Ascending aorta (tissue), 2 donors: ENCODE measurements around the gene MYO1F. TPM values are rescaled to one million over a fixed set of nuclear protein-coding genes. Genes with fewer than 3 reads are reported as not detected.

Experiments used
- DNase-seq, 2 donors: peaks; one replicate each; pipeline ENCODE4 v3.0.0-alpha.2; 2019; ENCODE audit warnings: low spot score in 2 of 2
- H3K27ac ChIP-seq, 2 donors: fragments of 200-600 bp; sonication (generic); one replicate each; pipeline ENCODE4 v1.5.1; 2016 to 2017; ENCODE audit warnings: mild to moderate bottlenecking in 1 of 2
- H3K27me3 ChIP-seq: fragments of 200-600 bp; sonication (generic); one replicate; pipeline ENCODE4 v1.5.1; 2017
- H3K36me3 ChIP-seq, 2 donors: fragments of 200-600 bp; sonication (generic); one replicate each; pipeline ENCODE4 v1.5.1; 2016
- H3K4me1 ChIP-seq, 2 donors: fragments of 200-600 bp; sonication (generic); one replicate each; pipeline ENCODE4 v1.5.1; 2016 to 2017; ENCODE audit warnings: mild to moderate bottlenecking in 1 of 2
- H3K4me3 ChIP-seq, 2 donors: fragments of 200-600 bp; sonication (generic); one replicate each; pipeline ENCODE4 v1.5.1; 2016 to 2017; ENCODE audit warnings: mild to moderate bottlenecking in 1 of 2
- H3K9me3 ChIP-seq, 2 donors: fragments of 200-600 bp; sonication (generic); one replicate each; pipeline ENCODE4 v1.5.1; 2016
- CTCF ChIP-seq, 3 experiments: fragments of 200-600 bp in 2 of 3; fragments of 450-650 bp in 1 of 3; sonication (generic) in 2 of 3; IDR thresholded peaks; one replicate each; pipeline ENCODE4 v1.5.1; 2016 to 2019; ENCODE audit warnings: antibody characterized with exemption in 3 of 3, mild to moderate bottlenecking in 1 of 3, moderate library complexity in 1 of 3
- intact Hi-C: fragments of 100-400 bp; cut with DNase I; formaldehyde crosslinking; loops from one replicate; pipeline ENCODE4 v1.15.1; 2023
- total RNA-seq: library from RNA; depleted of rRNA; stranded (reverse); fragments of >200 nt; gene quantifications from one replicate; pipeline ENCODE4 v1.1.0, GENCODE V29; 2016

MYO1F gene
- total RNA-seq, 1 donor from 2014 or later: 5.0 TPM

- TF ChIP-seq CTCF (IDR thresholded peaks at IDR 0.05): no peak
- Histone ChIP-seq H3K4me3 (no peak overlapping the region), H3K27me3 (no peaks in the 10 kb centered on the region), H3K36me3 (peaks cover 51 to 72% of the 10 kb centered on the region in 2 donors), H3K9me3 (no peaks in the 10 kb centered on the region), H3K27ac (peak overlapping the region in 1 of 2 donors; percentile 36), H3K4me1 (no peaks in the 10 kb centered on the region)
- no peak for DNase-seq
- intact Hi-C loops: no loop called here
Observed at GRCh38 chr19:8478598-8478997, 98.6 kb downstream of the MYO1F start.

- no peak for DNase-seq
- no peak for TF ChIP-seq CTCF (IDR thresholded peaks at IDR 0.05)
- Histone ChIP-seq H3K27me3 (no peaks in the 10 kb centered on the region), H3K27ac (peak overlapping the region in 1 of 2 donors; percentile 36), H3K36me3 (peaks cover 51 to 74% of the 10 kb centered on the region in 2 donors), H3K4me3 (no peak overlapping the region), H3K9me3 (no peaks in the 10 kb centered on the region), H3K4me1 (no peaks in the 10 kb centered on the region)
- intact Hi-C loops: no loop called here
Observed at GRCh38 chr19:8477889-8478288, 99.4 kb downstream of the MYO1F start.

GRCh38 chr19:8476524-8476923 is 100.7 kb downstream of the MYO1F start:
- no peak for DNase-seq
- H3K36me3 ChIP-seq: peaks cover 58 to 79% of the 10 kb centered on the region in 2 donors
- intact Hi-C loops: no loop called here
- no peaks in the 10 kb centered on the region for H3K4me1 ChIP-seq
- no peak overlapping the region for H3K4me3 ChIP-seq
- H3K9me3 ChIP-seq: no peaks in the 10 kb centered on the region
- no peaks in the 10 kb centered on the region for H3K27me3 ChIP-seq
- no peak overlapping the region for H3K27ac ChIP-seq
- no peak for TF ChIP-seq CTCF (IDR thresholded peaks at IDR 0.05)

GRCh38 chr19:8475005-8475404 is 102.2 kb downstream of the MYO1F start:
- intact Hi-C loops: no loop called here
- Histone ChIP-seq H3K4me1 (no peaks in the 10 kb centered on the region), H3K27me3 (no peaks in the 10 kb centered on the region), H3K4me3 (no peak overlapping the region), H3K27ac (no peak overlapping the region), H3K9me3 (no peaks in the 10 kb centered on the region), H3K36me3 (peaks cover 63 to 86% of the 10 kb centered on the region in 2 donors)
- TF ChIP-seq CTCF (IDR thresholded peaks at IDR 0.05): no peak
- no peak for DNase-seq

- H3K36me3 ChIP-seq: peaks cover 71 to 92% of the 10 kb centered on the region in 2 donors
- intact Hi-C loops: no loop called here
Observed at GRCh38 chr19:8473648-8474476, 103.4 kb downstream of the MYO1F start.

More at GRCh38 chr19:8473648-8474476, 103.4 kb downstream of the MYO1F start:
- no peak overlapping the region for H3K4me3 ChIP-seq
- H3K9me3 ChIP-seq: no peaks in the 10 kb centered on the region
- no peak for DNase-seq
- no peak for TF ChIP-seq CTCF (IDR thresholded peaks at IDR 0.05)
- no peaks in the 10 kb centered on the region for H3K27me3 ChIP-seq
- H3K27ac ChIP-seq: no peak overlapping the region
- H3K4me1 ChIP-seq: no peaks in the 10 kb centered on the region

Other genes starting within 250 kb of the MYO1F start
- 47.4 TPM for gene KANK3, start 234.2 kb downstream of the MYO1F start, total RNA-seq
- 161 TPM for gene ANGPTL4, start 213.3 kb downstream of the MYO1F start, total RNA-seq
- 70.8 TPM for gene RAB11B, start 187.1 kb downstream of the MYO1F start, total RNA-seq
- 151 TPM for gene MARCHF2, start 164.1 kb downstream of the MYO1F start, total RNA-seq
- gene HNRNPM, start 132.5 kb downstream of the MYO1F start, total RNA-seq: 198 TPM
- gene PRAM1, start 74.8 kb downstream of the MYO1F start, total RNA-seq: not detected
- gene ZNF414, start 63.3 kb downstream of the MYO1F start, total RNA-seq: 189 TPM
- gene ADAMTS10, start 33.3 kb upstream of the MYO1F start, total RNA-seq: 184 TPM
- not detected for gene NFILZ, start 53.2 kb upstream of the MYO1F start, total RNA-seq
- not detected for gene ACTL9, start 121.4 kb upstream of the MYO1F start, total RNA-seq
- gene OR2Z1, start 144.2 kb upstream of the MYO1F start, total RNA-seq: not detected